CD14-positive monocyte (primary cell): ENCODE data around the gene SCYL1. TPM values are rescaled to one million over a fixed set of nuclear protein-coding genes. Genes with fewer than 3 reads are reported as not detected.
A peak's percentile ranks its signal among the peaks of the same experiment; 100 is the strongest.

ENCODE experiments used
- DNase-seq, 3 donors: peaks; one replicate each; pipeline ENCODE4 v3.0.0-alpha.2; 2011 to 2022
- H2AFZ ChIP-seq: 2 replicates; pipeline ENCODE4 v1.6.0; 2012; ENCODE audit warnings: mild to moderate bottlenecking, low read depth, low read length, inconsistent platforms; ENCODE audit not compliant: insufficient read depth, poor library complexity, severe bottlenecking
- H3K27ac ChIP-seq, 2 donors: 1 replicate in 1 of 2; 2 replicates in 1 of 2; pipeline ENCODE4 v1.5.1; 2012 to 2013; ENCODE audit warnings: low read length in 2 of 2, control low read depth in 1 of 2, inconsistent platforms in 1 of 2, low read depth in 1 of 2, mild to moderate bottlenecking in 1 of 2
- H3K27me3 ChIP-seq, 2 donors: one replicate each; pipeline versions ENCODE4 v1.6.0 to v1.6.1; 2011 to 2013; ENCODE audit warnings: low read length in 2 of 2; ENCODE audit not compliant: control insufficient read depth in 2 of 2, insufficient read depth in 2 of 2
- H3K36me3 ChIP-seq, 2 donors: replicated peaks in 1 of 2; 1 replicate in 1 of 2; 2 replicates in 1 of 2; pipeline versions ENCODE4 v1.5.1 to v1.6.1; 2012 to 2013; ENCODE audit warnings: low read length in 2 of 2, control low read depth in 1 of 2, inconsistent platforms in 1 of 2, mild to moderate bottlenecking in 1 of 2; ENCODE audit not compliant: insufficient read depth in 2 of 2, control insufficient read depth in 1 of 2
- H3K4me1 ChIP-seq, 2 donors: 1 replicate in 1 of 2; 2 replicates in 1 of 2; pipeline versions ENCODE4 v1.5.1 to v1.6.1; 2012 to 2013; ENCODE audit warnings: low read length in 2 of 2, control low read depth in 1 of 2, inconsistent platforms in 1 of 2, mild to moderate bottlenecking in 1 of 2, moderate library complexity in 1 of 2; ENCODE audit not compliant: insufficient read depth in 2 of 2, control insufficient read depth in 1 of 2
- H3K4me2 ChIP-seq: replicated peaks from 2 replicates; pipeline ENCODE3; 2012; ENCODE audit warnings: low read length, moderate library complexity, mild to moderate bottlenecking; ENCODE audit not compliant: poor library complexity, severe bottlenecking; ENCODE audit errors: extremely low read depth
- H3K4me3 ChIP-seq, 3 experiments: fragments of 200-600 bp in 1 of 3; sonication (generic) in 1 of 3; replicated peaks in 1 of 3; 1 replicate in 2 of 3; 2 replicates in 1 of 3; pipeline ENCODE4 v1.5.1; 2011 to 2013; ENCODE audit warnings: low read length in 3 of 3, mild to moderate bottlenecking in 3 of 3, control low read depth in 2 of 3, low read depth in 2 of 3, inconsistent platforms in 1 of 3, moderate library complexity in 1 of 3
- H3K79me2 ChIP-seq: 2 replicates; pipeline ENCODE4 v1.6.0; 2012; ENCODE audit warnings: mild to moderate bottlenecking, control low read depth, inconsistent platforms, low read length, moderate library complexity; ENCODE audit not compliant: insufficient read depth
- H3K9ac ChIP-seq: 2 replicates; pipeline ENCODE4 v1.6.0; 2017; ENCODE audit warnings: low read length, mild to moderate bottlenecking; ENCODE audit not compliant: insufficient read depth, poor library complexity, severe bottlenecking
- H3K9me3 ChIP-seq, 2 donors: replicated peaks in 1 of 2; 1 replicate in 1 of 2; 2 replicates in 1 of 2; pipeline versions ENCODE4 v1.5.1 to v1.6.1; 2012 to 2013; ENCODE audit warnings: low read length in 2 of 2, control low read depth in 1 of 2; ENCODE audit not compliant: control insufficient read depth in 1 of 2, insufficient read depth in 1 of 2
- H4K20me1 ChIP-seq: 2 replicates; pipeline ENCODE4 v1.6.0; 2012; ENCODE audit warnings: mild to moderate bottlenecking, low read length, control low read depth, moderate library complexity; ENCODE audit not compliant: insufficient read depth
- H3K27ac Mint-ChIP-seq, 7 donors: one replicate each; pipeline ENCODE4 v1.8.0; 2020; ENCODE audit warnings: mild to moderate bottlenecking in 7 of 7, mixed read lengths in 7 of 7, moderate library complexity in 6 of 7, inconsistent platforms in 2 of 7
- H3K27me3 Mint-ChIP-seq, 3 donors: one replicate each; pipeline ENCODE4 v1.8.0; 2021 to 2022; ENCODE audit warnings: low read depth in 3 of 3, mild to moderate bottlenecking in 3 of 3, mixed read lengths in 3 of 3, moderate library complexity in 3 of 3, inconsistent platforms in 1 of 3
- H3K36me3 Mint-ChIP-seq, 2 donors: one replicate each; pipeline ENCODE4 v1.8.0; 2020; ENCODE audit warnings: mixed read lengths in 2 of 2, inconsistent platforms in 1 of 2, mild to moderate bottlenecking in 1 of 2
- H3K4me1 Mint-ChIP-seq: one replicate; pipeline ENCODE4 v1.8.0; 2020; ENCODE audit warnings: mild to moderate bottlenecking, mixed read lengths
- H3K4me3 Mint-ChIP-seq, 2 donors: one replicate each; pipeline ENCODE4 v1.8.0; 2020; ENCODE audit warnings: mild to moderate bottlenecking in 2 of 2, mixed read lengths in 2 of 2, moderate library complexity in 1 of 2
- H3K9me3 Mint-ChIP-seq, 7 donors: one replicate each; pipeline ENCODE4 v1.8.0; 2020 to 2022; ENCODE audit warnings: mixed read lengths in 7 of 7, mild to moderate bottlenecking in 6 of 7, moderate library complexity in 6 of 7, inconsistent platforms in 2 of 7
- CTCF ChIP-seq: fragments of 200-600 bp; IDR thresholded peaks from one replicate; pipeline ENCODE4 v1.8.0; 2022; ENCODE audit warnings: antibody characterized with exemption, mild to moderate bottlenecking
- WGBS: methylation state at CpG from one replicate; pipeline ENCODE4 v1.1.5; 2013; ENCODE audit warnings: missing lambda C conversion rate; ENCODE audit not compliant: insufficient coverage; 5-methylcytosine and 5-hydroxymethylcytosine counted together
- intact Hi-C, 2 donors: fragments of 100-400 bp; cut with micrococcal nuclease; formaldehyde crosslinking; loops; one replicate each; pipeline versions ENCODE4 v1.15.0 to v1.15.1; 2023
- polyA plus RNA-seq, 3 donors: library from polyadenylated mRNA; depleted of rRNA in 1 of 3; unstranded in 2 of 3; stranded (reverse) in 1 of 3; fragments of 300-500 nt in 2 of 3; fragments of >200 nt in 1 of 3; fragmentation: Illumina TruSeq in 2 of 3; gene quantifications; 1 replicate in 2 of 3; 2 replicates in 1 of 3; pipeline ENCODE4 v1.2.3, GENCODE V29; 2012 to 2021

Gene SCYL1
- polyA plus RNA-seq, 3 donors, result 18.6 to 71.6 (median 29.7) TPM

GRCh38 chr11:65479184-65480145 lies 45.4 kb upstream of the SCYL1 start:
- TF ChIP-seq CTCF, result no peak
- Histone ChIP-seq H3K36me3 (no peaks in the 10 kb centered on the region), H3K4me1 (peaks cover 29 to 40% of the 10 kb centered on the region in 2 donors), H3K27me3 (no peaks in the 10 kb centered on the region), H4K20me1 (no peaks in the 10 kb centered on the region), H2AFZ (no peak overlapping the region), H3K4me2 (no peak overlapping the region), H3K79me2 (peaks cover 27% of the 10 kb centered on the region), H3K9me3 (no peaks in the 10 kb centered on the region), H3K4me3 (no peak overlapping the region), H3K9ac (no peak overlapping the region), H3K27ac (no peak overlapping the region)
- H3K27ac Mint-ChIP-seq, result peak overlapping the region in 4 of 7 donors; percentile 25 to 72 (median 32)
- peaks cover 32% of the 10 kb centered on the region for H3K4me1 Mint-ChIP-seq
- H3K4me3 Mint-ChIP-seq, result peak overlapping the region in 1 of 2 donors; percentile 24
- WGBS, result 90% methylated on average over 6 of the region's 11 CpGs
- intact Hi-C loops, result no loop called here
- H3K36me3 Mint-ChIP-seq, result no peaks in the 10 kb centered on the region
- DNase-seq, result peak in 1 of 3 donors; percentile 57
- H3K27me3 Mint-ChIP-seq, result peaks cover 0 to 7% (median 0%) of the 10 kb centered on the region in 3 donors
- no peaks in the 10 kb centered on the region for H3K9me3 Mint-ChIP-seq

GRCh38 chr11:65482306-65482850 lies 42.5 kb upstream of the SCYL1 start:
- Histone ChIP-seq H3K27ac (no peak overlapping the region), H2AFZ (no peak overlapping the region), H3K4me1 (peaks cover 28 to 38% of the 10 kb centered on the region in 2 donors), H3K4me2 (no peak overlapping the region), H3K9ac (no peak overlapping the region), H3K4me3 (no peak overlapping the region), H4K20me1 (no peaks in the 10 kb centered on the region), H3K9me3 (no peaks in the 10 kb centered on the region), H3K36me3 (no peaks in the 10 kb centered on the region), H3K27me3 (no peaks in the 10 kb centered on the region), H3K79me2 (peaks cover 6% of the 10 kb centered on the region)
- Mint-ChIP-seq H3K9me3 (no peaks in the 10 kb centered on the region), H3K27me3 (peaks cover 0 to 4% (median 0%) of the 10 kb centered on the region in 3 donors), H3K4me1 (peaks cover 30% of the 10 kb centered on the region), H3K4me3 (peak overlapping the region in 1 of 2 donors; percentile 15), H3K36me3 (no peaks in the 10 kb centered on the region), H3K27ac (no peak overlapping the region)
- no peak for DNase-seq
- TF ChIP-seq CTCF, result no peak
- 90% methylated on average over 2 of the region's 2 CpGs for whole genome bisulfite sequencing
- intact Hi-C loops, result no loop called here
